GM12878 (cell line): ENCODE data around the gene TNRC18. TPM values are rescaled to one million over a fixed set of nuclear protein-coding genes. Genes with fewer than 3 reads are reported as not detected.

ENCODE experiments used
- ATAC-seq: fragments of 200-7000 bp; cut with Tn5 transposase; 3 replicates; pipeline ENCODE4 v1.9.1; 2020; ENCODE audit warnings: mild to moderate bottlenecking, moderate library complexity
- BruUV-seq: library from RNA; stranded (reverse); fragments of 400-500 nt; replicated peaks from 2 replicates; lab custom pipeline; 2021; lab: Mats Ljungman, UMichigan
- CTCF ChIA-PET: fragments of 300-600 bp; sonication (Branson Sonifier 250); formaldehyde crosslinking; extraction: SDS; loops from one replicate; lab custom pipeline; 2021; ENCODE audit warnings: inconsistent platforms; lab: Yijun Ruan, JAX
- POLR2A ChIA-PET: fragments of 350-600 bp; formaldehyde crosslinking; extraction: SDS; loops from one replicate; lab custom pipeline; 2021; ENCODE audit warnings: inconsistent platforms; lab: Charles Lee
- RAD21 ChIA-PET: fragments of 300-600 bp; sonication (Branson Sonifier 250); formaldehyde crosslinking; loops from one replicate; lab custom pipeline; 2023; ENCODE audit warnings: antibody characterized with exemption; ENCODE audit not compliant: unreplicated experiment; lab: Charles Lee
- SMC1A ChIA-PET: fragments of 300-600 bp; sonication (Branson Sonifier 250); formaldehyde crosslinking; loops from one replicate; lab custom pipeline; 2023; ENCODE audit not compliant: unreplicated experiment, uncharacterized antibody; lab: Charles Lee
- DNase-seq: peaks from one replicate; pipeline ENCODE4 v3.0.0-alpha.2; 2011; ENCODE audit warnings: low read depth, low spot score
- FAIRE-seq: peaks from 3 replicates; lab custom pipeline; 2011; peaks lifted over from hg19 to GRCh38; lab: Jason Lieb, UNC
- H2AFZ ChIP-seq: 2 replicates; pipeline ENCODE4 v1.6.0; 2011; ENCODE audit warnings: low read depth, low read length, control low read depth; ENCODE audit not compliant: control insufficient read depth
- H3K27ac ChIP-seq: 2 replicates; pipeline ENCODE4 v1.5.1; 2011; ENCODE audit warnings: control low read depth; ENCODE audit not compliant: control insufficient read depth, insufficient read depth
- H3K27me3 ChIP-seq, 2 experiments: replicated peaks in 1 of 2; 2 replicates each; pipeline versions ENCODE4 v1.6.0 to v1.6.1; 2011; ENCODE audit warnings: low read length in 1 of 2; ENCODE audit not compliant: control insufficient read depth in 2 of 2, insufficient read depth in 2 of 2
- H3K36me3 ChIP-seq, 2 experiments: 2 replicates each; pipeline ENCODE4 v1.5.1; 2011; ENCODE audit warnings: low read length in 1 of 2; ENCODE audit not compliant: control insufficient read depth in 2 of 2, insufficient read depth in 2 of 2
- H3K4me1 ChIP-seq: 2 replicates; pipeline ENCODE4 v1.6.1; 2011; ENCODE audit warnings: mild to moderate bottlenecking, low read length, moderate library complexity, mixed read lengths; ENCODE audit not compliant: control insufficient read depth, insufficient read depth
- H3K4me2 ChIP-seq: 2 replicates; pipeline ENCODE4 v1.6.0; 2011; ENCODE audit warnings: control low read depth; ENCODE audit not compliant: control insufficient read depth, insufficient read depth
- H3K4me3 ChIP-seq: fragments of 200-600 bp; sonication (generic); 2 replicates; pipeline ENCODE4 v1.5.1; 2016
- H3K79me2 ChIP-seq: 2 replicates; pipeline ENCODE4 v1.6.0; 2011; ENCODE audit warnings: low read length; ENCODE audit not compliant: control insufficient read depth, insufficient read depth
- H3K9ac ChIP-seq: 2 replicates; pipeline ENCODE4 v1.8.0; 2011; ENCODE audit warnings: low read length, control low read depth, mixed read lengths; ENCODE audit not compliant: control insufficient read depth, insufficient read depth
- H3K9me3 ChIP-seq: replicated peaks from 3 replicates; pipeline ENCODE4 v1.5.1; 2011; ENCODE audit warnings: mild to moderate bottlenecking, low read length; ENCODE audit not compliant: control insufficient read depth, insufficient read depth
- H4K20me1 ChIP-seq: 2 replicates; pipeline ENCODE4 v1.6.0; 2011; ENCODE audit not compliant: control insufficient read depth, insufficient read depth
- CHD2 ChIP-seq: IDR thresholded peaks from 2 replicates; pipeline ENCODE4 v1.6.1; 2011; ENCODE audit warnings: low read depth, low read length, improper control_type of control experiment, borderline replicate concordance
- CHD4 ChIP-seq: fragments of 200-600 bp; sonication (generic); IDR thresholded peaks from 2 replicates; pipeline ENCODE4 v1.6.1; 2016; ENCODE audit warnings: mild to moderate bottlenecking
- CUX1 ChIP-seq: IDR thresholded peaks from 2 replicates; pipeline ENCODE4 v1.6.1; 2012; ENCODE audit warnings: improper control_type of control experiment, low read depth, low read length; ENCODE audit not compliant: insufficient replicate concordance
- E2F8 ChIP-seq: fragments of 450-650 bp; IDR thresholded peaks from 2 replicates; pipeline ENCODE4 v1.6.1; 2018; ENCODE audit warnings: mild to moderate bottlenecking, low read depth, moderate library complexity; ENCODE audit not compliant: partially characterized antibody
- EGR1 ChIP-seq, 2 experiments: IDR thresholded peaks; 1 replicate in 1 of 2; 2 replicates in 1 of 2; pipeline ENCODE4 v1.6.1; 2011 to 2012; ENCODE audit warnings: low read depth in 2 of 2, low read length in 2 of 2, borderline replicate concordance in 1 of 2, mild to moderate bottlenecking in 1 of 2, moderate library complexity in 1 of 2
- HDAC2 ChIP-seq: fragments of 200-600 bp; sonication (generic); IDR thresholded peaks from 2 replicates; pipeline ENCODE4 v1.6.1; 2017
- HDAC6 ChIP-seq: fragments of 200-600 bp; sonication (generic); IDR thresholded peaks from one replicate; pipeline ENCODE4 v1.8.0; 2017; ENCODE audit warnings: antibody characterized with exemption; ENCODE audit not compliant: unreplicated experiment
- NR2C1 ChIP-seq: fragments of 450-650 bp; IDR thresholded peaks from 2 replicates; pipeline ENCODE4 v1.6.1; 2017; ENCODE audit warnings: antibody characterized with exemption, mild to moderate bottlenecking, moderate library complexity
- POLR2AphosphoS2 ChIP-seq: IDR thresholded peaks from 2 replicates; pipeline ENCODE4 v1.6.1; 2011; ENCODE audit warnings: low read depth, mild to moderate bottlenecking, low read length, improper control_type of control experiment, moderate library complexity
- SMAD1 ChIP-seq: fragments of 450-650 bp; IDR thresholded peaks from 2 replicates; pipeline ENCODE4 v1.6.1; 2018; ENCODE audit warnings: mild to moderate bottlenecking, low read depth; ENCODE audit not compliant: partially characterized antibody
- SMAD5 ChIP-seq: IDR thresholded peaks from 2 replicates; pipeline ENCODE4 v1.6.1; 2016; ENCODE audit warnings: antibody characterized with exemption, low read depth
- SPI1 ChIP-seq: IDR thresholded peaks from 2 replicates; pipeline ENCODE4 v1.6.1; 2011; ENCODE audit warnings: low read depth, mild to moderate bottlenecking, low read length, moderate library complexity, borderline replicate concordance; ENCODE audit not compliant: insufficient read depth
- SREBF1 ChIP-seq: IDR thresholded peaks from 2 replicates; pipeline ENCODE4 v1.6.1; 2012; ENCODE audit warnings: mild to moderate bottlenecking, low read length
- SREBF2 ChIP-seq: IDR thresholded peaks from 2 replicates; pipeline ENCODE4 v1.6.1; 2012; ENCODE audit warnings: mild to moderate bottlenecking, low read length
- STAT1 ChIP-seq: fragments of 450-650 bp; conservative IDR thresholded peaks from 2 replicates; pipeline ENCODE4 v1.6.1; 2014; ENCODE audit warnings: antibody characterized with exemption, mild to moderate bottlenecking
- ZNF622 ChIP-seq: fragments of 450-650 bp; IDR thresholded peaks from 2 replicates; pipeline ENCODE4 v1.6.1; 2017; ENCODE audit warnings: mild to moderate bottlenecking, inconsistent platforms
- WGBS: methylation state at CpG from one replicate; pipeline ENCODE4 v1.1.6; 2016; ENCODE audit warnings: low lambda C conversion rate; ENCODE audit not compliant: insufficient replicate concordance, insufficient coverage; ENCODE audit errors: missing lambda C conversion rate; 5-methylcytosine and 5-hydroxymethylcytosine counted together
- in situ Hi-C: fragments of 300-500 bp; cut with MboI; formaldehyde crosslinking; loops from 9 replicates; pipeline ENCODE4 v1.14.3; 2018; ENCODE audit warnings: mixed read lengths
- intact Hi-C: fragments of 100-400 bp; cut with micrococcal nuclease; formaldehyde crosslinking; loops from one replicate; pipeline ENCODE4 v1.14.2; 2022; ENCODE audit not compliant: unreplicated experiment
- polyA plus RNA-seq, 11 experiments: library from polyadenylated mRNA; depleted of rRNA in 4 of 11; unstranded in 6 of 11; stranded (reverse) in 5 of 11; fragments of >200 nt; fragmentation: Nextera tagmentation in 4 of 11; fragmentation: Illumina TruSeq in 1 of 11; extraction: Ambion mirVana in 4 of 11; extraction: Trizol in 1 of 11; gene quantifications; 1 replicate in 1 of 11; 2 replicates in 10 of 11; pipeline versions ENCODE4 v1.2.1 to v1.2.3, GENCODE V29; 2011 to 2016; ENCODE audit warnings: inconsistent platforms in 2 of 11, missing spikeins in 2 of 11, low read depth in 1 of 11
- total RNA-seq, 4 experiments: library from RNA; depleted of rRNA in 3 of 4; stranded (reverse); fragments of >200 nt in 3 of 4; fragmentation: Illumina TruSeq in 1 of 4; extraction: Trizol in 1 of 4; gene quantifications; 2 replicates each; pipeline versions ENCODE4 v1.2.1 to v1.2.3, GENCODE V29; 2013 to 2021

Gene TNRC18
- total and polyA plus RNA-seq, 10 of the 15 experiments (the other 5 are each of a cell fraction or from before 2014, with no cell fraction given) = 0.02 to 31.7 (median 5.4) TPM

GRCh38 chr7:5345671-5346070, 78.0 kb downstream of the TNRC18 start:
- in situ Hi-C loops = no loop called here
- SMC1A ChIA-PET = no interaction called here
- Histone ChIP-seq H3K27me3 (no peaks in the 10 kb centered on the region), H3K79me2 (no peaks in the 10 kb centered on the region), H3K36me3 (peaks cover 8 to 11% of the 10 kb centered on the region in 2 experiments; a peak in 3 of 4 replicates), H3K27ac (no peak overlapping the region), H2AFZ (no peak overlapping the region), H3K4me2 (no peak overlapping the region), H3K9me3 (peaks cover 9% of the 10 kb centered on the region; the same call in 2 of the 3 replicates), H4K20me1 (no peaks in the 10 kb centered on the region), H3K4me3 (no peak overlapping the region), H3K9ac (no peak overlapping the region), H3K4me1 (no peaks in the 10 kb centered on the region)
- WGBS = 93% methylated on average over 18 of the region's 21 CpGs
- RAD21 ChIA-PET = no interaction called here
- intact Hi-C loops = no loop called here
- FAIRE-seq (no peak), ATAC-seq (no peak), DNase-seq (no peak)
- BruUV-seq = no TSS peak
- POLR2A ChIA-PET = no interaction called here
- CTCF ChIA-PET = no interaction called here
- TF ChIP-seq SREBF1 = no peak
- TF ChIP-seq E2F8 = no peak
- no peak for TF ChIP-seq HDAC6
- TF ChIP-seq EGR1 (IDR thresholded peaks at IDR 0.05; ENCODE audit: borderline replicate concordance in 1 of 2, low read depth in 2 of 2, low read length in 2 of 2) = no peak
- no peak for TF ChIP-seq CHD2
- no peak for TF ChIP-seq SMAD5
- TF ChIP-seq POLR2AphosphoS2 = no peak
- no peak for TF ChIP-seq ZNF622
- no peak for TF ChIP-seq SREBF2
- no peak for TF ChIP-seq SMAD1
- TF ChIP-seq CUX1 = no peak
- TF ChIP-seq NR2C1 = no peak
- no peak for TF ChIP-seq STAT1
- no peak for TF ChIP-seq CHD4
- TF ChIP-seq SPI1 = no peak
- TF ChIP-seq HDAC2 = no peak
